GM21515 (cell line): ENCODE data around the gene CLSTN2.

Experiments used
- ATAC-seq: cut with Tn5 transposase; IDR thresholded peaks from one replicate; pipeline ENCODE4 v1.9.1; 2021; ENCODE audit not compliant: unreplicated experiment

CLSTN2 gene

DNA sequence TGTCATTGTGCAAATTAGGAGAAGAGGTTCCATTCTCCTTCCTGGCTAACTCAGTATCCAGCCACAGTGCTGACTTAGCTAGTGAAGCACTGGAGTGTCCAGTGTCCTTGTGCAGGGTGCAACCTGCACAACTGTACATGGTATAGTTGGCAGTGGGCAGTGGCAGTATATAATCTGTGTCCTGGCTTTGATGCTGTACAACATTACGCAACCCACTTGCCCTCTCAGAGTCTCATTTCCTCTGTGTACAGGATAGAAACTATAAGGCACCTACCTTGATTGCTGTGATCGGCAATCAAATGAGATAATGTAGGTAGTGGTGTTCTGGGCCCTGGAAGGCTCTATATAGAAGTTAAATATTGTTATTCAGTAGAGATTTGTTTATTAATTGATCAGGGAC lies 333.6 kb downstream of the CLSTN2 start:
- no peak for ATAC-seq

DNA sequence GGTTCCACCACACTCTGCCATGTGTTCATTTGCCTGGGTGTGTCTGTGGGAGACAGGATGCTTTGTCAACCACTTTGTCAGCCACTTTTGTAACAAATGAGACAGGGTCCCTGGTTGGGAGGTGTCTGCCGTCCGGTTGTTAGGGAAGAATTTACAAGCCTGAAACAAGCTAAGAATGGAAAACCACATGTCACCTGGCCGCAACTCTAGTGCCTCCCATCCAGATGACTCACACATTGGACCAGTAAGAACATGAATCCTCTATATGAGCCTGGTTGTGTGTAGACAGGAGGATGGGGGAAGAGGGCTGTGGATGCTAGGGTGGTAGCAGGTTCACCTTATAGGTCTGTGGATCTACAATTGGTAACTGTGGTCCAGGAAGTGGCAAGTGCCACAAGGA lies 335.3 kb downstream of the CLSTN2 start:
- ATAC-seq = no peak

- no peak for ATAC-seq
Observed at GRCh38 chr3:140273542-140274195, 338.7 kb downstream of the CLSTN2 start.

DNA sequence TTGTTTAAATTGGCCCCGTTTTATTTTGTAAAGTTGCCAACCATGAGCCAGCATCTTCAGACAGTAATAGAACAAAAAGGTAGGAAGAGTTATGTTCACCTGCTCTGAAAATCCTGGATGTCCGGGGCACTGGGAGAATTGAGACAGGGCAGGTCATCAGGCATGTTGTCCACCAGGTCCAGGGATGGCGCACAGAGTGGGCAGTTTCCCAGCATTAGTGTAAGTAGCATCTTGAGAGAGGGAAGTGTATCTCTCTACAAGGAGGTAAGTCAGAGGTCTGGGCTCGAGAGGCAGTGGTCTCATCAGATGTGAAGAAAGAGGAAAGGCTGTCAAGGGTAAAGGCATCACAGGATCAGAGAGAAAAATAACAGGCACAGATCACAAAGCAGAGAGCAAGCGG lies 339.4 kb downstream of the CLSTN2 start:
- ATAC-seq = no peak

DNA sequence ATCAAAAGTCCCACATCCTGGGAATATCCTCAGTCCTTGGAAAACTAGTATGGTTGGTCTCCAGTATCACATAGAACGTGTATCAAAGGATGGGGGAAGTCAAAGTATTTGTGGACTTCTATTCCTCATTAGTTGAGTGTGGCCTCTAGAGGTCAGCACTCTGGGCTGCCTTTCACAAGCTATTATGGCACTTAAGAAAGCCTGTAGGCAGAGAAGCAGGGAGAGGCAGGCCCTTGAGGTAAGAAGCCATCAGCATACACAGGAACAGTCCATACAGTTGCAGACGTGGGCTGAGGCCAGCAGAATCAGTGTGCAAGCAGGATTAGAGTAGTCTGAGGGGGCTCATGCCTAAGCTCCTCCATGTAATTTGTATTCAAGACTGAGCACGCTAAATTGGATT lies 341.7 kb downstream of the CLSTN2 start:
- no peak for ATAC-seq

- no peak for ATAC-seq
Observed at GRCh38 chr3:140277886-140278285, 342.9 kb downstream of the CLSTN2 start.

DNA sequence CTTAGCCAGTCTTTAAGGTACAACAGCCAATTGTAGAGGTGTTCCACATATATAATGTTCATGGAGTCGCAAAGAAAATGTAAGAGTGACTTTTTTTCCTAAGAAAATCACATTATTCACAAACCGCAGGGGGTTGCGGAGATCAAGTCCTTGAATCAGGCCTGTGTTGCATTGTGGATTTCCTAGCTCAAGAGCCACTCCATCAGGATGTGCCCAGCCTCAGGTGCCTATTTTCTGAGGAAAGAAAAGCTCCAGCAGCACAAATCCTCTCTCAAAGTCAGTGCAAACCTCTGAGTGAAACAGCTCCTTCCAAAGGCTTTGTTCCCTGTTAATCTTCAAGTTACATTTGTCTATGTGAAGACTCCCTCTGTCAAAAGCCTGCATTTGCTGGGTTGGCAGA lies 349.4 kb downstream of the CLSTN2 start:
- no peak for ATAC-seq

GRCh38 chr3:140285380-140285779 lies 350.4 kb downstream of the CLSTN2 start:
- no peak for ATAC-seq

DNA sequence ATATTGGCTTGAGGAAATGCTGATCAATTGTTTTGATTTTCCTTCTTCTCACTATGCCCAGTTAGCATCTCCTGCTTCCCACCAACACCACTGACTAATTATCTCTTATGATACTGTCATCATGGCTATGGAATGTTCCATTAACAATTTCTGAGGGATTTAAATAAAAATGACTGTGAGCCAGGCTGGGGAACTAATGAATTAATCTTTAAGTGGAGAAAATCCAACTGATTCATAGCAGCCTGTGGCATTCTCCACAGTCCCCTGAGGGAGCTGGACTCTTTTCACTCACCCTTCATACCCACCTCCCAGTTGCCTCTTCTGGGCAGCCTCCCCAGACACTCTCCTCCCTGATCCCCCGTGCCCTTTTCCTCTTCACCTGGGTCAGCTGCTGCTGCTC lies 353.6 kb downstream of the CLSTN2 start:
- ATAC-seq = no peak

GRCh38 chr3:140290105-140290504 lies 355.1 kb downstream of the CLSTN2 start:
- ATAC-seq = no peak

DNA sequence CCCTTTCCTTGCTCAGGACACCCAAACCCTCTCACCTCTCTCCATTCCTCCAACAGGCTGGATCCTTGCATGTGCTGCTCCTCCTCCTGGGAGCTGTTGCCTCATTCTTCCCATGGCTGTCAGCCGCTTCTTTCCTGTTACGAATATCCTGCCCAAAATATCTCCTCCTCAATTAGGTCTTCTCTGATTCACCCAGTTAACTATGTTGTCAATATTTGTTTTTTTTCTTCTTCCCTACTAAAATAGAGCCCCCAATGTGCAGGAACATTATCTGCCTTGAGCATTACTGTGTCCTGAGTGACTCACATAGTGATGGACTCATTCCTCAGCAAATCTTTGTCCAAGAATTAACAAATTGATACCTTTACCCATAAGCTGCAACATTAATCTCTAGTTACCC lies 357.2 kb downstream of the CLSTN2 start:
- ATAC-seq = no peak

DNA sequence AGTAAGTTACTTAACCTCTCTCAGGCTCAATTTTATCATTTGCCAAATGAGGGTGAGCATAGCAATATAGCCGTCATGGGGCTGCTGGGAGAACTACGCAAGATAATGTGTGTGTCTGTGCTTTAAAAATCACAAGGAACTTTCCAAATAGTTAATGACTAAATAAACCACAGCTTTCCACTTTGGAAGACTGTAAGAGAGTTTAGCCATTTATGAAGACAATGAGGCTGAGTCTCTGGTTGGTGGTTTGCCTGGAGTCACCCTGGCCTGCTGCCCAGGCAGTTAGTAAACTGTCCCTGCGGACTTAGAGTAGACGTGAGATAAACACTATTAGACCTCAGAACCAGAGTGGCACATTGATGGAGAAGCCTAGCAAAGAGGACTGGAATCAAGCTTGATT lies 357.7 kb downstream of the CLSTN2 start:
- no peak for ATAC-seq

GRCh38 chr3:140294058-140294457 lies 359.1 kb downstream of the CLSTN2 start:
- ATAC-seq = no peak

GRCh38 chr3:140296796-140297352 lies 361.9 kb downstream of the CLSTN2 start:
- ATAC-seq = no peak

GRCh38 chr3:140298043-140298442 lies 363.1 kb downstream of the CLSTN2 start:
- no peak for ATAC-seq

GRCh38 chr3:140298569-140299070 lies 363.6 kb downstream of the CLSTN2 start:
- no peak for ATAC-seq

GRCh38 chr3:140303875-140304274 lies 368.9 kb downstream of the CLSTN2 start:
- no peak for ATAC-seq

GRCh38 chr3:140308535-140308934 lies 373.6 kb downstream of the CLSTN2 start:
- ATAC-seq = no peak

GRCh38 chr3:140311428-140311827 lies 376.4 kb downstream of the CLSTN2 start:
- ATAC-seq = no peak

DNA sequence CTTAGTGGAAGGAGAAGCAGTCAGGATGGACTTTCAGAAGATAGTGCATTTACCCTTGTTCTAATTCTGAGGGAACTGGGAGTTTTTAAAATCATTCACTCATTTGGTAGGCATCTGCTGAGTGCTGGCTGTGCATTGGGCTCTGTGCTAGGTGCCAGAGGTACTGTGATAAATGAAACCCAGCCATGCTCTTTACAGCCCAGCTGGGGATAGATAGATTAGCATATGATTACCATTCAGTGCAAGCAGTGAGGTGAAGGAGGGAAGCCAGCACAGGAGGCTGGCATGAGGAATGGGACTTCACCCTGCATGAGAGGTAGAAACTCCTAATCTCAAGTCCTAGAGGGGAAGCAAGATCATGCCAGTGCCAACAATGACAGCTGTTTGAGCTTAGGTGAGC lies 381.0 kb downstream of the CLSTN2 start:
- no peak for ATAC-seq

DNA sequence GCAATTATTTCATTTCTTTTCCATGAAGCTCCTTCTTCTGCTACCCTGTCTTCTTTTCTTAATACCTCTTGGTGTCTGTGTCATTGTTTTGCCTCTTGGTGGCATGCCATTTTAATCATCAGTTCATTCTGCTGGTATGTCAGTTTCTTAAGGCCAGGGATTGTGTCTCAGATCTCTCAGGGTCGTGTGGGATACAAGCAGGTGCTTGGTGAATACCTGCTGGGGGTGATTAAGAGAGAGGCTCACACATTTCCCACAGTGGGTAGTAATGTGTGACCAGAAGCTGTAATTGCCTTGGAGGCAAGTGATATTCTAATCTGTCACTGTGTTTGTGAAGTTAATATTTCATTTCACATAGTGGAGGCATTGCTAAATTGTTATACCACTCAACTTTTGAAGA lies 381.5 kb downstream of the CLSTN2 start:
- ATAC-seq = no peak

DNA sequence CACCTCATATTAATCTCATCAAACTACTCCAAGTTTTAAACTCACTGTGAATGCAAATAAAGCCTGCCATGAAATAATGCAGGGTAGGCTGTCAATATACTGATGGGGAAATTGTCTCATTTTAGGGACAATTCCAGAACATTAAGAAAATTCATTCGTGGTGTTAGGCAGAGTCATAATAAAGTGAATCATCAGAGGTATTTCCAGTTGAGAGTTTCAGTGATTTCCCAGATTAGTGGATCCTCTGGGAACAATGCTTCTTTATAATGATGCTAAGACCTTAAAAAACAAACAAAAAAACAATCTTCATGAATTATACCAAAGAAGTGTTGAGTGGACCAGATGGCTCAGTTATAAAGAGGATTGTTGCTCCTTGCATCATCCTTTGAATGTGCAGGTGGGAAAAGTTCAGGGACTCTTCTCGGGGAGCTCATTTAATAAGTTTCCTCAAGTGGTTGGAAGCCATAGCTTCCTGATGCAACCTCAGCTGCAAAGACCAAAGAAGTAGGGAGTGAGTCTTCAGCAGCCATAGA lies 381.9 kb downstream of the CLSTN2 start:
- no peak for ATAC-seq

DNA sequence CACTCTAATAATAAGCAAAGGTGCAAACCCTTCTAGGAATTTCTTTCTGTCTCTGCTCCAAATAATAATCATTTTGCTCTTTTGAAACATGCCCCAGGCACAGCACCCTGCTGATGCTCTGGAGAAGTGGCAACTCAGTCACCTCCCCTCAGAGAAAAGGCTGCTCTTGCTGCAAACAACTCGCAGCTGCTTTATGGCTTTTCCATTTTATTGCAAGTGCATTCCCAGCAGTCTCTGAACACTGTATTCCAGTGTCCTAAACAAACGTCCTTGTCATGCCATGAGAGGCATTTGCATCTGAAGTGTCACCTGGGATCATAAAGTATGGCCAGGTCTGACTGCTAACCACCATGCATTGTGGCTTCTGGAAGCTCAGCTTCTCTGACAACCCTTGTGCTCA lies 384.8 kb downstream of the CLSTN2 start:
- no peak for ATAC-seq
